A549 treated with RU486 at 1 μM for 4 hours (cell line): ENCODE results near the gene PRRG1. TPM values are rescaled to one million over a fixed set of nuclear protein-coding genes. Genes with fewer than 3 reads are reported as not detected.

Experiments used
- total RNA-seq: library from RNA; stranded (reverse); fragments of 200-300 nt; extraction: Qiagen RNA extraction; gene quantifications from 5 replicates; pipeline ENCODE4 v1.2.3, GENCODE V29; 2022; ENCODE audit warnings: low read depth

The PRRG1 gene
- 4.5 to 8.9 TPM (median 7.3 TPM) in 5 replicates for total RNA-seq

DNA sequence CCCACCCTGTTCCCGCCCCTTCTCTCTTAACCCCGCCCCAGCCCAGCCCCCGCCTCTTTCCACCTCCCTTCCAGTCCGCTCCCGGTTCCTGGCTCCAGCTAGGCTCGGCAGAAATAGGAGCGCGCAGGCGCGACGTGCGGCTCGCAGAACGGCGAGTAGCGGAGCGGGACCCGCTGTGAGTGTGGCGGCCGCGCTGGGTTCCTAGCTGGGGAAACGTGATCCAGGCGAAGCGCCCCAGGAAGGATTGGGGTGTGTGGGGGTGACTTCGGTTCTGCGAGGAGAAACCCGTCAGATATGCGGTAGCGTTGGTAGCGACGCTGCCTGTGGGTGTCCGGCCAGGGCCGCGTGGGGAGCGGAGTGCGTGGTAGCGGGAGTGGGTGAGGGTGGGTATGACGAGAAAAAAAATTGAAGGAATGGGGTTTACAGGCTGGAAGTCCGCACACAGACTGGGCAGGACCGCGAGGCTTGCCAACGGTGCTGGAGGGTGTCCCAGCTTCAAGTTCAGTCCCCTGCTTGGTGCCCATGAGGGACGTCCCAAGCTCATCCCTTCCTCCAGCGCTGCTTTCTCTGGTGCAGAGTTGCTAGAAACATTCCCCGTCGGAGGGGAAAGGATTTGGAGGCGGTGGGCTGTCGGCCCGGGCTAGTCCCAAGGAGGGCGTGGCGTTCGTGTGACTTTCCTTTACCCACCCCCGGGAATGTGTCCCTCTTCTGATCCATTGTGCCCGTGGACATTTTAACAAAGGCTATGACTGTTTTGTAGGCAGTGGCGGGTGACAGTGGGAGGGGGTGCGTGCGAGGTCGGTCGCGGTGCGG is at the start of gene PRRG1:
Gene PRRG1, plus strand, starts transcription at position 144 of the 813 bp plus-strand sequence. CDS start 56,886 bp downstream, outside the sequence.

Other genes starting within 250 kb of the PRRG1 start
- gene LANCL3, start 222.3 kb downstream of the PRRG1 start, total RNA-seq: not detected in 5 replicates